GM12878 (cell line): ENCODE results near the gene ABL2. TPM values are rescaled to one million over a fixed set of nuclear protein-coding genes. Genes with fewer than 3 reads are reported as not detected.
A peak's percentile ranks its signal among the peaks of the same experiment; 100 is the strongest.

ENCODE experiments used
- ATAC-seq: fragments of 200-7000 bp; cut with Tn5 transposase; 3 replicates; pipeline ENCODE4 v1.9.1; 2020; ENCODE audit warnings: mild to moderate bottlenecking, moderate library complexity
- BruUV-seq: library from RNA; stranded (reverse); fragments of 400-500 nt; replicated peaks from 2 replicates; lab custom pipeline; 2021; lab: Mats Ljungman, UMichigan
- CTCF ChIA-PET: fragments of 300-600 bp; sonication (Branson Sonifier 250); formaldehyde crosslinking; extraction: SDS; loops from one replicate; lab custom pipeline; 2021; ENCODE audit warnings: inconsistent platforms; lab: Yijun Ruan, JAX
- POLR2A ChIA-PET: fragments of 350-600 bp; formaldehyde crosslinking; extraction: SDS; loops from one replicate; lab custom pipeline; 2021; ENCODE audit warnings: inconsistent platforms; lab: Charles Lee
- RAD21 ChIA-PET: fragments of 300-600 bp; sonication (Branson Sonifier 250); formaldehyde crosslinking; loops from one replicate; lab custom pipeline; 2023; ENCODE audit warnings: antibody characterized with exemption; ENCODE audit not compliant: unreplicated experiment; lab: Charles Lee
- SMC1A ChIA-PET: fragments of 300-600 bp; sonication (Branson Sonifier 250); formaldehyde crosslinking; loops from one replicate; lab custom pipeline; 2023; ENCODE audit not compliant: unreplicated experiment, uncharacterized antibody; lab: Charles Lee
- DNase-seq: peaks from one replicate; pipeline ENCODE4 v3.0.0-alpha.2; 2011; ENCODE audit warnings: low read depth, low spot score
- FAIRE-seq: peaks from 3 replicates; lab custom pipeline; 2011; peaks lifted over from hg19 to GRCh38; lab: Jason Lieb, UNC
- H2AFZ ChIP-seq: 2 replicates; pipeline ENCODE4 v1.6.0; 2011; ENCODE audit warnings: low read depth, low read length, control low read depth; ENCODE audit not compliant: control insufficient read depth
- H3K27ac ChIP-seq: 2 replicates; pipeline ENCODE4 v1.5.1; 2011; ENCODE audit warnings: control low read depth; ENCODE audit not compliant: control insufficient read depth, insufficient read depth
- H3K27me3 ChIP-seq, 2 experiments: replicated peaks in 1 of 2; 2 replicates each; pipeline versions ENCODE4 v1.6.0 to v1.6.1; 2011; ENCODE audit warnings: low read length in 1 of 2; ENCODE audit not compliant: control insufficient read depth in 2 of 2, insufficient read depth in 2 of 2
- H3K36me3 ChIP-seq, 2 experiments: 2 replicates each; pipeline ENCODE4 v1.5.1; 2011; ENCODE audit warnings: low read length in 1 of 2; ENCODE audit not compliant: control insufficient read depth in 2 of 2, insufficient read depth in 2 of 2
- H3K4me1 ChIP-seq: 2 replicates; pipeline ENCODE4 v1.6.1; 2011; ENCODE audit warnings: mild to moderate bottlenecking, low read length, moderate library complexity, mixed read lengths; ENCODE audit not compliant: control insufficient read depth, insufficient read depth
- H3K4me2 ChIP-seq: 2 replicates; pipeline ENCODE4 v1.6.0; 2011; ENCODE audit warnings: control low read depth; ENCODE audit not compliant: control insufficient read depth, insufficient read depth
- H3K4me3 ChIP-seq: fragments of 200-600 bp; sonication (generic); 2 replicates; pipeline ENCODE4 v1.5.1; 2016
- H3K79me2 ChIP-seq: 2 replicates; pipeline ENCODE4 v1.6.0; 2011; ENCODE audit warnings: low read length; ENCODE audit not compliant: control insufficient read depth, insufficient read depth
- H3K9ac ChIP-seq: 2 replicates; pipeline ENCODE4 v1.8.0; 2011; ENCODE audit warnings: low read length, control low read depth, mixed read lengths; ENCODE audit not compliant: control insufficient read depth, insufficient read depth
- H3K9me3 ChIP-seq: replicated peaks from 3 replicates; pipeline ENCODE4 v1.5.1; 2011; ENCODE audit warnings: mild to moderate bottlenecking, low read length; ENCODE audit not compliant: control insufficient read depth, insufficient read depth
- H4K20me1 ChIP-seq: 2 replicates; pipeline ENCODE4 v1.6.0; 2011; ENCODE audit not compliant: control insufficient read depth, insufficient read depth
- GATAD2B ChIP-seq: fragments of 450-650 bp; conservative IDR thresholded peaks from 2 replicates; pipeline ENCODE4 v1.6.1; 2017; ENCODE audit warnings: low read depth, mild to moderate bottlenecking, moderate library complexity
- MEF2B ChIP-seq: fragments of 450-650 bp; IDR thresholded peaks from 2 replicates; pipeline ENCODE4 v1.6.1; 2018; ENCODE audit warnings: mild to moderate bottlenecking, moderate library complexity; ENCODE audit not compliant: partially characterized antibody, poor library complexity, severe bottlenecking
- RAD21 ChIP-seq: IDR thresholded peaks from 2 replicates; pipeline ENCODE4 v1.6.1; 2011; ENCODE audit warnings: mild to moderate bottlenecking, low read depth, low read length, moderate library complexity; ENCODE audit not compliant: insufficient read depth
- SMC3 ChIP-seq: IDR thresholded peaks from 2 replicates; pipeline ENCODE4 v1.6.1; 2011; ENCODE audit warnings: low read length, improper control_type of control experiment, borderline replicate concordance
- TCF7 ChIP-seq: IDR thresholded peaks from 2 replicates; pipeline ENCODE4 v1.6.1; 2014; ENCODE audit warnings: antibody characterized with exemption, borderline replicate concordance
- ZNF207 ChIP-seq: fragments of 450-650 bp; IDR thresholded peaks from 2 replicates; pipeline ENCODE4 v1.6.1; 2014; ENCODE audit warnings: antibody characterized with exemption, mild to moderate bottlenecking, borderline replicate concordance
- ZZZ3 ChIP-seq: IDR thresholded peaks from 2 replicates; pipeline ENCODE4 v1.6.1; 2011; ENCODE audit warnings: low read depth; ENCODE audit not compliant: control insufficient read depth, insufficient read length
- WGBS: methylation state at CpG from one replicate; pipeline ENCODE4 v1.1.6; 2016; ENCODE audit warnings: low lambda C conversion rate; ENCODE audit not compliant: insufficient replicate concordance, insufficient coverage; ENCODE audit errors: missing lambda C conversion rate; 5-methylcytosine and 5-hydroxymethylcytosine counted together
- in situ Hi-C: fragments of 300-500 bp; cut with MboI; formaldehyde crosslinking; loops from 9 replicates; pipeline ENCODE4 v1.14.3; 2018; ENCODE audit warnings: mixed read lengths
- intact Hi-C: fragments of 100-400 bp; cut with micrococcal nuclease; formaldehyde crosslinking; loops from one replicate; pipeline ENCODE4 v1.14.2; 2022; ENCODE audit not compliant: unreplicated experiment
- polyA plus RNA-seq, 11 experiments: library from polyadenylated mRNA; depleted of rRNA in 4 of 11; unstranded in 6 of 11; stranded (reverse) in 5 of 11; fragments of >200 nt; fragmentation: Nextera tagmentation in 4 of 11; fragmentation: Illumina TruSeq in 1 of 11; extraction: Ambion mirVana in 4 of 11; extraction: Trizol in 1 of 11; gene quantifications; 1 replicate in 1 of 11; 2 replicates in 10 of 11; pipeline versions ENCODE4 v1.2.1 to v1.2.3, GENCODE V29; 2011 to 2016; ENCODE audit warnings: inconsistent platforms in 2 of 11, missing spikeins in 2 of 11, low read depth in 1 of 11
- total RNA-seq, 4 experiments: library from RNA; depleted of rRNA in 3 of 4; stranded (reverse); fragments of >200 nt in 3 of 4; fragmentation: Illumina TruSeq in 1 of 4; extraction: Trizol in 1 of 4; gene quantifications; 2 replicates each; pipeline versions ENCODE4 v1.2.1 to v1.2.3, GENCODE V29; 2013 to 2021
- TF ChIP-seq, protein P1 (sequence below), 3 experiments: IDR thresholded peaks in 2 of 3; conservative IDR thresholded peaks in 1 of 3; 2 replicates each; pipeline ENCODE4 v1.5.1; 2011; ENCODE audit warnings: low read depth in 3 of 3, low read length in 3 of 3, mild to moderate bottlenecking in 3 of 3, control low read depth in 2 of 3, moderate library complexity in 2 of 3, inconsistent platforms in 1 of 3, mixed read lengths in 1 of 3; ENCODE audit not compliant: control insufficient read depth in 2 of 3, insufficient read depth in 1 of 3; ENCODE audit errors: extremely low read depth in 1 of 3
- TF ChIP-seq, protein P2 (sequence below): IDR thresholded peaks from 2 replicates; pipeline ENCODE4 v1.6.1; 2012; ENCODE audit warnings: low read depth, low read length, improper control_type of control experiment

ABL2 gene
- total and polyA plus RNA-seq, 10 of the 15 experiments (the other 5 are each of a cell fraction or from before 2014, with no cell fraction given): 0.57 to 9.4 (median 3.6) TPM

DNA sequence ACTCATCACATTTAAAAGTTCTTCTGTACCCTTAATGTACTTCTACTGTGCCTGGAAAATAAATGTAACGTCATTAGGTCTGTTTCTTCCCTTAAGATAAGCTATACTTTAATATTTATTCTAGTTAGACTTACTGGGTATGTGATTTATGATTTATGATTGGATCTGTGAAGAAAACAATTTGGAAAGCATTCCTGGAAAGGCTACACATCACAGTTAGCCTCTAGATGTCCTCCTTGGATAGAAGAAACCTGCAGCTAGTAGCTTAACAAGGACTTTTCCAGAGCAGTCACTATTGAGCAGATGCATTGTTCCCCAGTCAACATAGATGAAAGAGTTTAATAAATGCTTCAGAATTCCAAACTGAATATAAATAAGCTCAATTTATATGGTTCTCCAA lies 22.2 kb upstream of the ABL2 start:
- Histone ChIP-seq H3K27me3 (no peaks in the 10 kb centered on the region), H3K9ac (no peak overlapping the region), H2AFZ (no peak overlapping the region), H3K79me2 (no peaks in the 10 kb centered on the region), H3K36me3 (no peaks in the 10 kb centered on the region), H3K4me2 (no peak overlapping the region), H3K27ac (no peak overlapping the region), H4K20me1 (no peaks in the 10 kb centered on the region), H3K9me3 (no peaks in the 10 kb centered on the region), H3K4me3 (no peak overlapping the region), H3K4me1 (no peaks in the 10 kb centered on the region)
- in situ Hi-C loops: no loop called here
- ATAC-seq: peak; percentile 57
- CTCF ChIA-PET: interaction anchor here (0.7 to 2.6 kb wide), 16 partner anchors 9 to 563 kb away, joined by 3 to 48 read pairs (median 4); partner anchors contain the start of gene AXDND1
- SMC1A ChIA-PET: interaction anchor here (0.6 to 3.5 kb wide), 11 partner anchors 9 to 840 kb away, joined by 3 to 27 read pairs (median 4); partner anchors contain the start of genes AXDND1 and SOAT1
- FAIRE-seq: no peak
- POLR2A ChIA-PET: interaction anchor here (1.1 kb wide), 1 partner anchor 43 kb away, joined by 3 read pairs; no protein-coding TSS in a partner anchor
- TF ChIP-seq, protein P1, sequence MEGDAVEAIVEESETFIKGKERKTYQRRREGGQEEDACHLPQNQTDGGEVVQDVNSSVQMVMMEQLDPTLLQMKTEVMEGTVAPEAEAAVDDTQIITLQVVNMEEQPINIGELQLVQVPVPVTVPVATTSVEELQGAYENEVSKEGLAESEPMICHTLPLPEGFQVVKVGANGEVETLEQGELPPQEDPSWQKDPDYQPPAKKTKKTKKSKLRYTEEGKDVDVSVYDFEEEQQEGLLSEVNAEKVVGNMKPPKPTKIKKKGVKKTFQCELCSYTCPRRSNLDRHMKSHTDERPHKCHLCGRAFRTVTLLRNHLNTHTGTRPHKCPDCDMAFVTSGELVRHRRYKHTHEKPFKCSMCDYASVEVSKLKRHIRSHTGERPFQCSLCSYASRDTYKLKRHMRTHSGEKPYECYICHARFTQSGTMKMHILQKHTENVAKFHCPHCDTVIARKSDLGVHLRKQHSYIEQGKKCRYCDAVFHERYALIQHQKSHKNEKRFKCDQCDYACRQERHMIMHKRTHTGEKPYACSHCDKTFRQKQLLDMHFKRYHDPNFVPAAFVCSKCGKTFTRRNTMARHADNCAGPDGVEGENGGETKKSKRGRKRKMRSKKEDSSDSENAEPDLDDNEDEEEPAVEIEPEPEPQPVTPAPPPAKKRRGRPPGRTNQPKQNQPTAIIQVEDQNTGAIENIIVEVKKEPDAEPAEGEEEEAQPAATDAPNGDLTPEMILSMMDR (IDR thresholded peaks at IDR 0.05 in 2 of 3, conservative IDR thresholded peaks at IDR 0.05 in 1 of 3; ENCODE audit: control insufficient read depth in 2 of 3, extremely low read depth in 1 of 3, insufficient read depth in 1 of 3, low read depth in 3 of 3, low read length in 3 of 3): peak; percentile 16 to 47 (median 24); a peak in 3 of 6 replicates
- TF ChIP-seq MEF2B (no peak), TCF7 (no peak), RAD21 (peak; percentile 53), ZZZ3 (no peak), SMC3 (peak; percentile 54; the same call in 1 of the 2 replicates), ZNF207 (no peak), GATAD2B (no peak)
- TF ChIP-seq, protein P2, sequence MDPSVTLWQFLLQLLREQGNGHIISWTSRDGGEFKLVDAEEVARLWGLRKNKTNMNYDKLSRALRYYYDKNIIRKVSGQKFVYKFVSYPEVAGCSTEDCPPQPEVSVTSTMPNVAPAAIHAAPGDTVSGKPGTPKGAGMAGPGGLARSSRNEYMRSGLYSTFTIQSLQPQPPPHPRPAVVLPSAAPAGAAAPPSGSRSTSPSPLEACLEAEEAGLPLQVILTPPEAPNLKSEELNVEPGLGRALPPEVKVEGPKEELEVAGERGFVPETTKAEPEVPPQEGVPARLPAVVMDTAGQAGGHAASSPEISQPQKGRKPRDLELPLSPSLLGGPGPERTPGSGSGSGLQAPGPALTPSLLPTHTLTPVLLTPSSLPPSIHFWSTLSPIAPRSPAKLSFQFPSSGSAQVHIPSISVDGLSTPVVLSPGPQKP: no peak
- RAD21 ChIA-PET: interaction anchor here (1.1 to 1.8 kb wide), 4 partner anchors 30 to 119 kb away, joined by 3 to 13 read pairs (median 4); no protein-coding TSS in a partner anchor
- 60% methylated on average over 1 of the region's 1 CpG for WGBS
- intact Hi-C loops: loop anchor here (1.0 kb wide), 1 partner anchor 118 kb away; no protein-coding TSS in a partner anchor
- BruUV-seq: no TSS peak
- no peak for DNase-seq
